HG02642 (cell line): ENCODE measurements around the gene RNF213.

Experiments used
- ATAC-seq: cut with Tn5 transposase; IDR thresholded peaks from one replicate; pipeline ENCODE4 v1.9.1; 2021; ENCODE audit warnings: mild to moderate bottlenecking; ENCODE audit not compliant: unreplicated experiment, poor library complexity

RNF213 gene

DNA sequence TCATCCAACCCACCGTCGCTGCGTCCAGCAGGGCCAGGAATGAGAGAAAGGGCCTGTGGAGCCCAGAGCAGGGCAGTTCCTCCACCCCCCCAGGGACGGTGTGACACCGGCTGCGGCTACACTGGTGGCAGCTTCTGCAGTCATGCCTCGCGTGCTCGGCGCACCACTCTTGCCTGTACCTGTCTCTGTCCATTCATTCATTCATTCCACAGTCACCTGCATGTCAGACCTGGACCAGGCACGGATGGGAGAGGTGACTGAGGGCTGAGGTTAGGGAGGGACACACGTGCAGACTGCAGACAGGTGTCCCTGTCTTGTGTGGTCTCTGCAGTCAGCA, 181.6 kb downstream of the RNF213 start:
- no peak for ATAC-seq

DNA sequence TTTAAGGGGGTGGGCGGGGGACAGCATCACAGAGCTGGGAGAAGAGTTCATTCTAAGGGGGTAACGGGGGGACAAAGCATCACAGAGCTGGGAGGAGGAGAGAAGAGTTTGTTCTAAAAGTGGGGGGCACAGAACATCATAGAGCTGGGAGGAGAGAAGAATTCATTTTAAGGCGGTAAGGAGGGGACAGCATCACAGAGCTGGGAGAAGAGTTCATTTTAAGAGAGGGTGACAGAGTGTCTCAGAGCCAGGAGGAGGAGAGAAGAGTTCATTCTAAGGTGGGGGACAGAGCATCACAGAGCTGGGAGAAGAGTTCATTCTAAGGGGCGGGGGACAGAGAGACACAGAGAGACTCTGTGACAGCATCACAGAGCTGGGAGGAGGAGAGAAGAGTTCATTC, 182.1 kb downstream of the RNF213 start:
- ATAC-seq = no peak

- ATAC-seq = no peak
Observed at GRCh38 chr17:80443498-80443897, 182.8 kb downstream of the RNF213 start.

DNA sequence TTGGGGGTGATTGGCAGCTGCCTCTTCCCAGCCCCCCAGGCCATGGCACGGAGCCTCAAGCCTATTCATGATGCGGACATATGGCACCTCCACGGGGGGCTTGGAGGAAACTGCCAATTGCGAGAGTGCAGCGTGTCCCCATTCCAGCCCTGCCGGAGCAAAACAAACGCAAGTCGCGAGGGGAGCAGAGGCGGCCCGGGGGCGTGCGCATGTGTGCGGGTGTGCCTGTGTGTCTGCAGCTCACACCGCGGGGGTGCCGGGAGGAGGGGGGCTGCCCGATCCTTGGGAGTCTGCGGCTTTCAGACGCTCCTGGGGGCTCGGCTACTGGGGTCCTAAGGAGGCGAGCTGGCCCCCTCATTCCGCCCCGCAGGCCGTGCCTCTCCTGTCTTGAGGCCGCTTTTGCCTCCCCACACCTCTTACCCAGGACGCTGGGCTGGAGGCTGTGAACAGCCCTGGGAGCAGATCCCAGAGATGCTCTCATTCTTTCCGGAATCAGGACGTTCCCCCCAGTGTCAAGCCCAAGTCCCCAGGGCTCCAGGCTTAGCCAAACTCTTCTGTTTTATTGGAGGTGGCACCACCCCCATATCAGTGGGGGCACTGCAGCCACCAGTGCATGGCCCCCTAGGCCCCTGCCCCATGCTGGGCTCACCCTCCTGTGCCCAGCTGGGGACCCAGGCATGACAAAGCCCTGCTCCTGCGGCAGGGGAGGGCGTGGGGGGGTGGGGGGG, 183.4 kb downstream of the RNF213 start:
- ATAC-seq = no peak

DNA sequence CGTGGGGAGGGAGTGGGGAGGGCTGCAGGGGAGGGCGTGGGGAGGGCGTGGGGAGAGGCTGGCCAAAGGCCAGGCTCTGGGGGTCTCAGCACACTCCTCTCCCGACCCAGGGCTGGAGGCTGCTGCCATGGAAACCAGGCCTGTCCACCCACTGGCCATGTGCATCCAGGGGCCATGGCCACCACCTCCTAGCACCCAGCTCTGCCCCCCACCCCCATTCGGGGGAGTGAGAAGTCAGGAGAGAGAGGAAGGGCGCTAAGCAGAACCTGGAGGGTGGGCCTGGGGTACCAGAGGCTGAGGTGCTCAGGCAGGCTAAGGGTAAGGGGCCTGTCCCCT, 184.0 kb downstream of the RNF213 start:
- no peak for ATAC-seq

- no peak for ATAC-seq
Observed at GRCh38 chr17:80445007-80445725, 184.5 kb downstream of the RNF213 start.

GRCh38 chr17:80445726-80446110, 185.1 kb downstream of the RNF213 start:
- no peak for ATAC-seq

DNA sequence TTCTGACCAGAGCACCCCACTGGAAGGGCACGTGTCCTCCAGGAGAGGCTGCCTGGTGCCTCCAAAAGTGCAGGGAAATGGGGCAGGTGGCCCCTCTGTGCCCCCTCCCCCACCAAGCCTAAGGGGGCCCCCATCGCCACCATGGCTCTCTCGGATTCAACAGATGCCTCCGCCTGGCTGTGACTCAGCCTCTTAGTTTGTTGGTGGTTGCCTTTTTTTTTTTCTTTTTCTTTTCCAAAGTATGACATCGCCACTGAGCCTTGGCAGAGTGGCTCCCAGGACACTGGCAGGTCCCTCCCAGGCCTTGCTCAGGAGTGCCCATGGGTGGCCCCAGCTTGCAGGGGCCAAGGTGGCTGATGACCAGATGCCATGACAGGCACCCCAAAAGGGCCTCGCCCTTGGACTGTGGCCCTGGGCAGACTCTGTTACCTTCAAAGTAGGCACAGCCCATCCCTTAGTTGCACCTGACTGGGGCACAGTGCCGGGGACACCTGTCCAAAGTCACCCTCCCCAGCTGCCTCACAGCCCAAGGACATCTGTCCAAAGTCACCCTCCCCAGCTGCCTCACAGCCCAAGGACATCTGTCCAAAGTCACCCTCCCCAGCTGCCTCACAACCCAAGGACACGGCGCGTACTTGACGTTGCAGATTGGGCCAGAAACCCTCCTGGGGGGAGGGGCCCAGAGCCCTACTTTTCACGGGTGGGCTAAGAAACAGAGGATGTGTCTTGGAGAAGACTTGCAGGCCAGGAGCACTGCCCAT, 186.2 kb downstream of the RNF213 start:
- no peak for ATAC-seq

GRCh38 chr17:80447790-80448189, 187.1 kb downstream of the RNF213 start:
- ATAC-seq = no peak
